HL-60 (cell line): Measurements from ENCODE around the gene ERP29.

Experiments used
- GABPA ChIP-seq: IDR thresholded peaks from 2 replicates; pipeline ENCODE4 v1.6.1; 2012; ENCODE audit warnings: low read depth
- POLR2AphosphoS5 ChIP-seq: IDR thresholded peaks from 2 replicates; pipeline ENCODE4 v1.6.1; 2012; ENCODE audit warnings: low read depth
- TF ChIP-seq, protein P1 (sequence below): IDR thresholded peaks from 2 replicates; pipeline ENCODE4 v1.6.1; 2012; ENCODE audit warnings: low read depth; ENCODE audit not compliant: insufficient replicate concordance
- TF ChIP-seq, protein P2 (sequence below): IDR thresholded peaks from one replicate; pipeline ENCODE4 v1.5.1; 2011; ENCODE audit warnings: low read length, control low read depth, inconsistent platforms; ENCODE audit not compliant: insufficient read depth

GRCh38 chr12:111998015-111998414, 15.2 kb upstream of the ERP29 start:
- TF ChIP-seq POLR2AphosphoS5 (no peak), GABPA (no peak)
- TF ChIP-seq, protein P1, sequence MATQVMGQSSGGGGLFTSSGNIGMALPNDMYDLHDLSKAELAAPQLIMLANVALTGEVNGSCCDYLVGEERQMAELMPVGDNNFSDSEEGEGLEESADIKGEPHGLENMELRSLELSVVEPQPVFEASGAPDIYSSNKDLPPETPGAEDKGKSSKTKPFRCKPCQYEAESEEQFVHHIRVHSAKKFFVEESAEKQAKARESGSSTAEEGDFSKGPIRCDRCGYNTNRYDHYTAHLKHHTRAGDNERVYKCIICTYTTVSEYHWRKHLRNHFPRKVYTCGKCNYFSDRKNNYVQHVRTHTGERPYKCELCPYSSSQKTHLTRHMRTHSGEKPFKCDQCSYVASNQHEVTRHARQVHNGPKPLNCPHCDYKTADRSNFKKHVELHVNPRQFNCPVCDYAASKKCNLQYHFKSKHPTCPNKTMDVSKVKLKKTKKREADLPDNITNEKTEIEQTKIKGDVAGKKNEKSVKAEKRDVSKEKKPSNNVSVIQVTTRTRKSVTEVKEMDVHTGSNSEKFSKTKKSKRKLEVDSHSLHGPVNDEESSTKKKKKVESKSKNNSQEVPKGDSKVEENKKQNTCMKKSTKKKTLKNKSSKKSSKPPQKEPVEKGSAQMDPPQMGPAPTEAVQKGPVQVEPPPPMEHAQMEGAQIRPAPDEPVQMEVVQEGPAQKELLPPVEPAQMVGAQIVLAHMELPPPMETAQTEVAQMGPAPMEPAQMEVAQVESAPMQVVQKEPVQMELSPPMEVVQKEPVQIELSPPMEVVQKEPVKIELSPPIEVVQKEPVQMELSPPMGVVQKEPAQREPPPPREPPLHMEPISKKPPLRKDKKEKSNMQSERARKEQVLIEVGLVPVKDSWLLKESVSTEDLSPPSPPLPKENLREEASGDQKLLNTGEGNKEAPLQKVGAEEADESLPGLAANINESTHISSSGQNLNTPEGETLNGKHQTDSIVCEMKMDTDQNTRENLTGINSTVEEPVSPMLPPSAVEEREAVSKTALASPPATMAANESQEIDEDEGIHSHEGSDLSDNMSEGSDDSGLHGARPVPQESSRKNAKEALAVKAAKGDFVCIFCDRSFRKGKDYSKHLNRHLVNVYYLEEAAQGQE = no peak
- TF ChIP-seq, protein P2, sequence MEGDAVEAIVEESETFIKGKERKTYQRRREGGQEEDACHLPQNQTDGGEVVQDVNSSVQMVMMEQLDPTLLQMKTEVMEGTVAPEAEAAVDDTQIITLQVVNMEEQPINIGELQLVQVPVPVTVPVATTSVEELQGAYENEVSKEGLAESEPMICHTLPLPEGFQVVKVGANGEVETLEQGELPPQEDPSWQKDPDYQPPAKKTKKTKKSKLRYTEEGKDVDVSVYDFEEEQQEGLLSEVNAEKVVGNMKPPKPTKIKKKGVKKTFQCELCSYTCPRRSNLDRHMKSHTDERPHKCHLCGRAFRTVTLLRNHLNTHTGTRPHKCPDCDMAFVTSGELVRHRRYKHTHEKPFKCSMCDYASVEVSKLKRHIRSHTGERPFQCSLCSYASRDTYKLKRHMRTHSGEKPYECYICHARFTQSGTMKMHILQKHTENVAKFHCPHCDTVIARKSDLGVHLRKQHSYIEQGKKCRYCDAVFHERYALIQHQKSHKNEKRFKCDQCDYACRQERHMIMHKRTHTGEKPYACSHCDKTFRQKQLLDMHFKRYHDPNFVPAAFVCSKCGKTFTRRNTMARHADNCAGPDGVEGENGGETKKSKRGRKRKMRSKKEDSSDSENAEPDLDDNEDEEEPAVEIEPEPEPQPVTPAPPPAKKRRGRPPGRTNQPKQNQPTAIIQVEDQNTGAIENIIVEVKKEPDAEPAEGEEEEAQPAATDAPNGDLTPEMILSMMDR = no peak
